HuH-7.5 (cell line): Measurements from ENCODE around the gene IL6ST.

Experiments
- DNase-seq: peaks from one replicate; pipeline ENCODE4 v3.0.0; 2011; ENCODE audit warnings: low spot score

The IL6ST gene

GRCh38 chr5:55896238-55896637 is 98.5 kb downstream of the IL6ST start:
- no peak for DNase-seq

- DNase-seq: no peak
Observed at GRCh38 chr5:55895346-55895745, 99.4 kb downstream of the IL6ST start.

- DNase-seq: no peak
Observed at GRCh38 chr5:55894135-55894534, 100.6 kb downstream of the IL6ST start.

GRCh38 chr5:55892479-55892878 is 102.3 kb downstream of the IL6ST start:
- DNase-seq: no peak

GRCh38 chr5:55888205-55888604 is 106.6 kb downstream of the IL6ST start:
- no peak for DNase-seq

- DNase-seq: no peak
Observed at GRCh38 chr5:55885359-55885758, 109.4 kb downstream of the IL6ST start.
